Left ventricle myocardium inferior (tissue), 1 donor: ENCODE measurements around the gene SUSD4. TPM values are rescaled to one million over a fixed set of nuclear protein-coding genes. Genes with fewer than 3 reads are reported as not detected.

Experiments used
- DNase-seq: peaks from one replicate; pipeline ENCODE4 v3.0.0-alpha.2; 2020
- H3K27ac ChIP-seq: fragments of 200-600 bp; replicated peaks from 2 replicates; pipeline ENCODE4 v1.8.0; 2021
- H3K27me3 ChIP-seq: fragments of 200-600 bp; 2 replicates; pipeline ENCODE4 v1.8.0; 2021; ENCODE audit warnings: low read depth
- H3K36me3 ChIP-seq: fragments of 200-600 bp; 2 replicates; pipeline ENCODE4 v1.8.0; 2021
- H3K4me1 ChIP-seq: fragments of 200-600 bp; 2 replicates; pipeline ENCODE4 v1.8.0; 2021
- H3K4me3 ChIP-seq: fragments of 200-600 bp; 2 replicates; pipeline ENCODE4 v1.8.0; 2021; ENCODE audit warnings: mild to moderate bottlenecking, moderate library complexity
- H3K9me3 ChIP-seq: fragments of 200-600 bp; replicated peaks from 2 replicates; pipeline ENCODE4 v1.8.0; 2021
- intact Hi-C: fragments of 100-400 bp; cut with micrococcal nuclease; formaldehyde crosslinking; loops from one replicate; pipeline ENCODE4 v1.11.0; 2022
- total RNA-seq: library from RNA; stranded (reverse); fragmentation: NEBNext Ultra II Directional; extraction: Animal tissue kit (Norgen Biotek cat#: 25700); gene quantifications from one replicate; pipeline ENCODE4 v1.2.1, GENCODE V29; 2021
- TF ChIP-seq, protein P1 (sequence below): fragments of 200-600 bp; IDR thresholded peaks from 2 replicates; pipeline ENCODE4 v1.8.0; 2021; ENCODE audit warnings: antibody characterized with exemption, mild to moderate bottlenecking, borderline replicate concordance
- donor health status: DM: no; HTN: yes; CAD: no; lungs with severe emphysema.

SUSD4 gene
- total RNA-seq, 1 donor from 2014 or later, result 2.5 TPM

DNA sequence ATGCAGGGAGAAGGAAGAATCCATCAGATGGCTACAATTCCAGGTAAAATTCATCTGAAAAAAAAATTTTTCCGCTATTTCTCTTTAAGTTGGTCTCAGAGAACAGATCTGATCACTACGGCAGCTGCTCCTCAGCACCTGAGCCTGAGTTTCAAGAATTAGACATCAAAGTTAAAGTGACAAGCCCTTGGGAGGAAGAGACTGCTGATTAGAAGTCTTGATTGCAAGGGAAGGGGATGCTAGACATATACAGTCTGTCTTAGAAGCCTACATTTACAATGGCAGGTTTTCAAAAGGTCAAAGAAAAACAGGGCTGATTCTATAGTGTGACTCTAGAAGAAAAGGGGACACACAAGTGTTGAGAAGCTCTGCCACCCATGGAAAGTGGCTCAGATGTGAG is 48.3 kb downstream of the SUSD4 start:
- Histone ChIP-seq H3K9me3 (no peaks in the 10 kb centered on the region), H3K36me3 (no peaks in the 10 kb centered on the region), H3K27me3 (no peaks in the 10 kb centered on the region), H3K4me1 (no peaks in the 10 kb centered on the region), H3K27ac (no peak overlapping the region), H3K4me3 (no peak overlapping the region)
- no peak for DNase-seq
- TF ChIP-seq, protein P1, sequence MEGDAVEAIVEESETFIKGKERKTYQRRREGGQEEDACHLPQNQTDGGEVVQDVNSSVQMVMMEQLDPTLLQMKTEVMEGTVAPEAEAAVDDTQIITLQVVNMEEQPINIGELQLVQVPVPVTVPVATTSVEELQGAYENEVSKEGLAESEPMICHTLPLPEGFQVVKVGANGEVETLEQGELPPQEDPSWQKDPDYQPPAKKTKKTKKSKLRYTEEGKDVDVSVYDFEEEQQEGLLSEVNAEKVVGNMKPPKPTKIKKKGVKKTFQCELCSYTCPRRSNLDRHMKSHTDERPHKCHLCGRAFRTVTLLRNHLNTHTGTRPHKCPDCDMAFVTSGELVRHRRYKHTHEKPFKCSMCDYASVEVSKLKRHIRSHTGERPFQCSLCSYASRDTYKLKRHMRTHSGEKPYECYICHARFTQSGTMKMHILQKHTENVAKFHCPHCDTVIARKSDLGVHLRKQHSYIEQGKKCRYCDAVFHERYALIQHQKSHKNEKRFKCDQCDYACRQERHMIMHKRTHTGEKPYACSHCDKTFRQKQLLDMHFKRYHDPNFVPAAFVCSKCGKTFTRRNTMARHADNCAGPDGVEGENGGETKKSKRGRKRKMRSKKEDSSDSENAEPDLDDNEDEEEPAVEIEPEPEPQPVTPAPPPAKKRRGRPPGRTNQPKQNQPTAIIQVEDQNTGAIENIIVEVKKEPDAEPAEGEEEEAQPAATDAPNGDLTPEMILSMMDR, result no peak
- intact Hi-C loops, result no loop called here

- no peak overlapping the region for H3K27ac ChIP-seq
- TF ChIP-seq, protein P1, result no peak
- H3K36me3 ChIP-seq, result no peaks in the 10 kb centered on the region
- DNase-seq, result no peak
- no peak overlapping the region for H3K4me3 ChIP-seq
- H3K9me3 ChIP-seq, result no peaks in the 10 kb centered on the region
- H3K27me3 ChIP-seq, result no peaks in the 10 kb centered on the region
- no peaks in the 10 kb centered on the region for H3K4me1 ChIP-seq
- intact Hi-C loops, result no loop called here
Observed at GRCh38 chr1:223313415-223313754, 50.6 kb downstream of the SUSD4 start.

- TF ChIP-seq, protein P1, result no peak
- DNase-seq, result no peak
- no peak overlapping the region for H3K27ac ChIP-seq
- intact Hi-C loops, result no loop called here
- H3K4me1 ChIP-seq, result no peaks in the 10 kb centered on the region
- H3K9me3 ChIP-seq, result no peaks in the 10 kb centered on the region
- no peaks in the 10 kb centered on the region for H3K36me3 ChIP-seq
- H3K27me3 ChIP-seq, result no peaks in the 10 kb centered on the region
- no peak overlapping the region for H3K4me3 ChIP-seq
Observed at GRCh38 chr1:223312705-223313414, 51.1 kb downstream of the SUSD4 start.

GRCh38 chr1:223312273-223312672 is 51.7 kb downstream of the SUSD4 start:
- no peak overlapping the region for H3K4me3 ChIP-seq
- no peaks in the 10 kb centered on the region for H3K4me1 ChIP-seq
- no peak overlapping the region for H3K27ac ChIP-seq
- no peaks in the 10 kb centered on the region for H3K27me3 ChIP-seq
- no peaks in the 10 kb centered on the region for H3K9me3 ChIP-seq
- no peak for DNase-seq
- H3K36me3 ChIP-seq, result no peaks in the 10 kb centered on the region
- TF ChIP-seq, protein P1, result no peak
- intact Hi-C loops, result no loop called here

DNA sequence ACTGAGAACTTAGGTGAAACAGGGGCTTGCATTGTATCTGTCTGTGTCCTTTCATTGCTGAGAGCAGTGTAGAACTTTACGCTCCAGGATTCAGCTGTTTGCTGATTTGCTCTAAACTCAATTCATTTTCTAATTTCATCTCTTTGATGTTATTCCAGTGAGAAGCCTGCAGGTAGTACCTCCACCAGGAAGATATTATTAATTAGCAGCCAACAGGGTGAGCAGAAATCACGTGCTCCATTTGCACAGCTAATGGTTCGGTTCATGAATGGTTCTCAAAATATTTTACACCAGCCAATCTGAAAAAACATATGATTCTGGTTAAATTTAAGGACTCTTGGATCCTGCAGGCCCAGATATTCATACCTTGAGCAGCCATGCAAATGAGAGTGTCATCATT is 52.1 kb downstream of the SUSD4 start:
- no peaks in the 10 kb centered on the region for H3K9me3 ChIP-seq
- H3K36me3 ChIP-seq, result no peaks in the 10 kb centered on the region
- no peak overlapping the region for H3K27ac ChIP-seq
- DNase-seq, result no peak
- no peak overlapping the region for H3K4me3 ChIP-seq
- intact Hi-C loops, result no loop called here
- H3K27me3 ChIP-seq, result no peaks in the 10 kb centered on the region
- no peaks in the 10 kb centered on the region for H3K4me1 ChIP-seq
- TF ChIP-seq, protein P1, result no peak
